Measurements from ENCODE around the gene GPN2. TPM values are rescaled to one million over a fixed set of nuclear protein-coding genes. Genes with fewer than 3 reads are reported as not detected.

GPN2 gene
- total and polyA plus RNA-seq, 7 experiments from 2014 or later, result 9.1 to 50.6 (median 31.8) TPM

DNA sequence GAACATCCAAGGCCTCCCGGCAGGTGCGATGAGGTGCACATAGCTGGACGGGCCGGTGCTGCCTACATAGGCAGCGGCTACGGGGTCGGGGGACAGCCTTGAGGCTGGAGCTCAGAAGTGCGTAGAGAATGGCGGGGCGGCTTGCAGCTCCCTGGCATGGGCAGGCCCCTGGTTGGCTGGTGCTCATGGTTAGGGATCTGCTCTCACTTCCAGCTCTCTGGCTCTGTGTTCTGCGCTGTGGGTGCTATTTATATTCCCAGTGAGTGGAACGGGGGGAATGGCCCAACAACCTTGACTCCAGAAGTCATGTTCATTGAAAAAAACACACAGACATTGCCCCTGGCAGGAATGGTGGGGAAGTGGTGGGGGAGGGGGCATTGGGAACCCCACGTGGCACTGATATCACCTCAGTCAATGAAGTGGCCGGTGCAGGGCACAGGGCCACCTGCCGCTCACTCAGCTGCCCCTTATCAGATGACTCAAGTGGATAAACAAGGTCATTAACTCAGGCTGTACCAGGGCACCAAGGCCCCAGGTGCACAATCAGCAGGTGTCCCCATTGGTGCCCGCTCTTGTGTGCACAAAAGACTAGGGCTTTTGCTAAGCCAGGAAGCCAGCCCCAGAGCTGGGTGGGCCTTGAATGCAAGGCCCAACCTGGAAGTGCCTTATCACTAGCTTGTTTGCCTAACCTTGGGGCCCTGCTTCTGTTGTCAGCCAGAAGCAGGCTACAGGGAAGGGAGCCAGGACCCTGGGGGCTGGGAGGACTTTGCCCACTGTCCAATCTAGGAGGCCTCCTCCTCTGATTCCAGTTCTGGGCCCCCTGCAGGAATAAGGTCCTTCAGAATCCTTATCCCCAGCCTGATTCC is 23.9 kb upstream of the GPN2 start, which contains the start of gene NR0B2:
Gene NR0B2 (minus strand): TSS at position 222 of the 866 bp plus-strand sequence. CDS start 35 bp downstream, at position 187.
- ATAC-seq (no peak), DNase-seq (no peak)
- no peaks in the 10 kb centered on the region for H3K9me3 Mint-ChIP-seq
- Histone ChIP-seq H3K36me3 (ENCODE audit: control insufficient read depth in 2 of 3, insufficient read depth in 3 of 3, low read length in 3 of 3) (no peaks in the 10 kb centered on the region), H3K4me3 (ENCODE audit: low read length) (no peak within 1 kb of the TSS), H3K27ac (ENCODE audit: low read depth, low read length) (no peak within 1 kb of the TSS), H3K4me1 (ENCODE audit: control insufficient read depth in 2 of 2, insufficient read depth in 2 of 2, low read length in 2 of 2) (no peaks in the 10 kb centered on the region), H3K9me3 (ENCODE audit: control insufficient read depth in 2 of 3, low read length in 3 of 3) (no peaks in the 10 kb centered on the region), H3K27me3 (ENCODE audit: control insufficient read depth in 2 of 2, insufficient read depth in 2 of 2, low read length in 2 of 2) (no peaks in the 10 kb centered on the region)
- POLR2A ChIA-PET, result interaction anchor here (1.0 to 1.3 kb wide), 2 partner anchors 13 kb away, joined by 3 read pairs; partner anchors contain the start of gene GPATCH3
- CTCF ChIA-PET, result no interaction called here
- H3K4me3 Mint-ChIP-seq, result no peak within 1 kb of the TSS
- intact Hi-C loops (cut with micrococcal nuclease), result no loop called here
- no peaks in the 10 kb centered on the region for H3K36me3 Mint-ChIP-seq
- no peaks in the 10 kb centered on the region for H3K4me1 Mint-ChIP-seq
- H3K27me3 Mint-ChIP-seq, result peaks cover 0 to 6% (median 0%) of the 10 kb centered on the region in 5 donors
- H3K27ac Mint-ChIP-seq, result no peak within 1 kb of the TSS

DNA sequence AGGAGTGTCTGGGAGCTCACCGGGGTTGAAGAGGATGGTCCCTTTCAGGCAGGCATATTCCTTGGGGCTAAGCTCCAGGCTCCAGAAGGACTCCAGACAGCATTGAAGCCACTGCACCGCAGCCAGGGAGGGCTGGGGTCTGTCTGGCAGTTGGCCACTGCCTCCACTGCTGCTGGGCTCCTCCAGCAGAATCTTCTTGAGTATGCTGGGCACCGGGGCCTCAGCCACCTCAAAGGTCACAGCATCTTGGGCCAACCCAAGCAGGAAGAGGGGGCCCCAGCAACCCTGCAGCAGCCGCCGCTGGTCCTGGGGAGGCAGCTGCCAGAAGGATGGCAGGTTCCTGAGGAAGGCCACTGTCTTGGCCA is 23.3 kb upstream of the GPN2 start:
- peaks cover 0 to 6% (median 0%) of the 10 kb centered on the region in 5 donors for H3K27me3 Mint-ChIP-seq
- ATAC-seq (no peak), DNase-seq (no peak)
- Histone ChIP-seq H3K27ac (ENCODE audit: low read depth, low read length) (no peak overlapping the region), H3K9me3 (ENCODE audit: control insufficient read depth in 2 of 3, low read length in 3 of 3) (no peaks in the 10 kb centered on the region), H3K4me1 (ENCODE audit: control insufficient read depth in 2 of 2, insufficient read depth in 2 of 2, low read length in 2 of 2) (no peaks in the 10 kb centered on the region), H3K36me3 (ENCODE audit: control insufficient read depth in 2 of 3, insufficient read depth in 3 of 3, low read length in 3 of 3) (no peaks in the 10 kb centered on the region), H3K4me3 (ENCODE audit: low read length) (no peak overlapping the region), H3K27me3 (ENCODE audit: control insufficient read depth in 2 of 2, insufficient read depth in 2 of 2, low read length in 2 of 2) (no peaks in the 10 kb centered on the region)
- H3K36me3 Mint-ChIP-seq, result peaks cover 0 to under 1% (median 0%) of the 10 kb centered on the region in 5 donors
- H3K4me1 Mint-ChIP-seq, result no peaks in the 10 kb centered on the region
- H3K4me3 Mint-ChIP-seq, result no peak overlapping the region
- no peak overlapping the region for H3K27ac Mint-ChIP-seq
- no peaks in the 10 kb centered on the region for H3K9me3 Mint-ChIP-seq
- ChIA-PET POLR2A (interaction anchor here (0.8 to 1.0 kb wide), 2 partner anchors 9 to 14 kb away, joined by 3 read pairs; no protein-coding TSS in a partner anchor), CTCF (no interaction called here)
- intact Hi-C loops (cut with micrococcal nuclease), result no loop called here

DNA sequence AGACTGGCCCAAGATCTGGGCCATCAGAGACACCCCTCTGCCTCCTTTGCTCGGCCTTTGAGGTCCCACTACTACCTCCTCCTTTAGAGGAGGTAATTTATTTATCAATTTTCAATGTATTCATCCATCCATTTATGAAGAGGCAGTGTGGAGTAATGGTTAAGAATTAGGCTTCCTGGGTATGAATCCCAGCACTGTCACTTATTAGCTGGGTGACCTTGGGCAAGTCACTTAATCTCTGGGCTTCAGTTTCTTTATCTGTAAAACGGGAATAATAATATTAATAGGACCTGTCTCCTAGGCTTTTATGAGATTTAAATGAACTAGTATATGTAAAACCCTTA is 22.0 kb upstream of the GPN2 start:
- no peaks in the 10 kb centered on the region for H3K4me1 ChIP-seq (ENCODE audit: control insufficient read depth in 2 of 2, insufficient read depth in 2 of 2, low read length in 2 of 2)
- peaks cover 0 to 3% (median 0%) of the 10 kb centered on the region in 7 donors for H3K4me1 Mint-ChIP-seq
- ChIA-PET CTCF (no interaction called here), POLR2A (no interaction called here)
- H3K36me3 Mint-ChIP-seq, result peaks cover 0 to 4% (median 0%) of the 10 kb centered on the region in 5 donors
- H3K27ac Mint-ChIP-seq, result no peak overlapping the region
- H3K27me3 Mint-ChIP-seq, result peaks cover 0 to 6% (median 0%) of the 10 kb centered on the region in 5 donors
- no peak overlapping the region for H3K4me3 ChIP-seq (ENCODE audit: low read length)
- H3K4me3 Mint-ChIP-seq, result no peak overlapping the region
- ATAC-seq (no peak), DNase-seq (no peak)
- no peaks in the 10 kb centered on the region for H3K36me3 ChIP-seq (ENCODE audit: control insufficient read depth in 2 of 3, insufficient read depth in 3 of 3, low read length in 3 of 3)
- H3K9me3 ChIP-seq (ENCODE audit: control insufficient read depth in 2 of 3, low read length in 3 of 3), result no peaks in the 10 kb centered on the region
- no peaks in the 10 kb centered on the region for H3K27me3 ChIP-seq (ENCODE audit: control insufficient read depth in 2 of 2, insufficient read depth in 2 of 2, low read length in 2 of 2)
- intact Hi-C loops (cut with micrococcal nuclease), result no loop called here
- H3K9me3 Mint-ChIP-seq, result no peaks in the 10 kb centered on the region
- no peak overlapping the region for H3K27ac ChIP-seq (ENCODE audit: low read depth, low read length)

DNA sequence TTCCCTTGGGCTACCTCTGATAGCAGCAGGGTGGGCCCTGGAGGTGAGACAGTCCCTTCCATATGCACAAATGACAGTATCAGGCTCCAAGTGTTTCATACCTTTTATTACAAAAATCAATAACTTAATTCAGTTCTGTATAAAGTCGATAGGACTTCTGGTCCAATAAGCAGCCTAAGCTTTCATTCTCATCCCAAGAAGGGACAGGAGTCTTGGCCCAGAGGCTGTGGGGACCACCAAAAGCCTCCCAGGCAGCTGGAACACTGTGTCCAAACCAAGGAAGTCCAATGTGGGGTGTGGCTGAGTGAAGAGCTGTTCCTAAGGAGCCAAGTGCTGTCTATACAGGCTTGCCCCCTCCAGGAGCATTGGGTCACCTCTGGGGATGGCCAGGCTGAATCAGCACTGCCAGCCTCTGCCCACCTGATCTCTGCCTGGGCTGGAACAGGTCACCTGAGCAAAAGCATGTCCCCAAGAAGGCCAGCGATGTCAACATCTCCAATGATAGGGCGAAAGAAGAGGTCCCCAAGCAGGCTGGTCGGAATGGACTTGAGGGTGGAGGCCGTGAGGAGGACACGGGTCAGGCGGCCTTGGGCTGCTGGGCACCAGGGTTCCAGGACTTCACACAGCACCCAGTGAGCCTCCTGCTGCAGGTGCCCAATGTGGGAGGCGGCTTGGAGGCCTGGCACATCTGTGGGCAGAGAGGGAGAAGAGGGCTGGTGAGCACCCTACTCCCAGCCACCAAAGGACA is 21.5 kb upstream of the GPN2 start:
- ChIA-PET CTCF (no interaction called here), POLR2A (no interaction called here)
- intact Hi-C loops (cut with micrococcal nuclease), result no loop called here
- no peak overlapping the region for H3K4me3 Mint-ChIP-seq
- Histone ChIP-seq H3K36me3 (ENCODE audit: control insufficient read depth in 2 of 3, insufficient read depth in 3 of 3, low read length in 3 of 3) (no peaks in the 10 kb centered on the region), H3K4me1 (ENCODE audit: control insufficient read depth in 2 of 2, insufficient read depth in 2 of 2, low read length in 2 of 2) (no peaks in the 10 kb centered on the region), H3K9me3 (ENCODE audit: control insufficient read depth in 2 of 3, low read length in 3 of 3) (no peaks in the 10 kb centered on the region), H3K4me3 (ENCODE audit: low read length) (no peak overlapping the region), H3K27me3 (ENCODE audit: control insufficient read depth in 2 of 2, insufficient read depth in 2 of 2, low read length in 2 of 2) (no peaks in the 10 kb centered on the region), H3K27ac (ENCODE audit: low read depth, low read length) (no peak overlapping the region)
- DNase-seq (no peak), ATAC-seq (no peak)
- H3K4me1 Mint-ChIP-seq, result peaks cover 0 to 3% (median 0%) of the 10 kb centered on the region in 7 donors
- H3K27me3 Mint-ChIP-seq, result peaks cover 0 to 6% (median 0%) of the 10 kb centered on the region in 5 donors
- H3K9me3 Mint-ChIP-seq, result no peaks in the 10 kb centered on the region
- H3K36me3 Mint-ChIP-seq, result peaks cover 0 to 4% (median 0%) of the 10 kb centered on the region in 5 donors
- no peak overlapping the region for H3K27ac Mint-ChIP-seq

DNA sequence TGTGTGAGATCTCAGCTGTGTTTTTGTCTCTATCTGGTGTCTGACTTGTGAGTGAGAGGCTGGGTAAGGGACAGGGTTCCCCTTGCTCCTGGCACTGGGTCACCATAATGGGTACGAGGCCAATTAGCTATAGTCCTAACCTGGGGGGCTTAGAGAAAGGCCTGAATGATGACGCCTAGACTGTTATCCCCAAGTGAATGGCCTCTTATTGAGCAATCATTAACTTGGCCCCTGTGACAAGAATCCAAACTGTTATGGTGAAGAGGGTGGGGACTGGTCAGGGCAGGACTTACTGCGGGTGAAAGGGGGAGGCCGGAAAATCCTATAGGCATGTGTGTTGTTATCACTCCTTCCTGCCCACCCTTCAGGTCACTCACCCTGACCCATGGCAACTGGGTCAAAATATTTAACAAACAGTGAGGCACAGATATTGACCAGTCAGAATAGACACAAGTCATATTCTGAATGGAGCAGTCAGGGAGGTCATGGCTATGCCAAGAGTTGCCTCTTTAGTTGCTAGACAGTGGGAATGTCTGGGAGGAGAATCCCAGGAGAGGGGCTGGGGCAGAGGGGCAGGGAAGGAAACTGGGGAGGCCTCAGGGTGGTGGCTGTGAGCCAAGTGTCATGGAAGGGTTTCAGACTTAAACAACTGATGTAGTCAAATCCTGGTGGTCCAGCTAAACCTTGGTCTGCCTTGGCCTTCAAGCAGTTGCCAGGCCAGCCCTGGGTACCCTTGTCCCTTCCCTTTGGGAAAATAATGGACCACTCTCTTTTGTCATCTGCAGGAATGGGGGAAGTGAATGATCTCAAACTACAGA is 20.5 kb upstream of the GPN2 start:
- POLR2A ChIA-PET, result interaction anchor here (1.4 kb wide), 1 partner anchor 10 kb away, joined by 5 read pairs; the partner anchor contains the start of gene GPATCH3

DNA sequence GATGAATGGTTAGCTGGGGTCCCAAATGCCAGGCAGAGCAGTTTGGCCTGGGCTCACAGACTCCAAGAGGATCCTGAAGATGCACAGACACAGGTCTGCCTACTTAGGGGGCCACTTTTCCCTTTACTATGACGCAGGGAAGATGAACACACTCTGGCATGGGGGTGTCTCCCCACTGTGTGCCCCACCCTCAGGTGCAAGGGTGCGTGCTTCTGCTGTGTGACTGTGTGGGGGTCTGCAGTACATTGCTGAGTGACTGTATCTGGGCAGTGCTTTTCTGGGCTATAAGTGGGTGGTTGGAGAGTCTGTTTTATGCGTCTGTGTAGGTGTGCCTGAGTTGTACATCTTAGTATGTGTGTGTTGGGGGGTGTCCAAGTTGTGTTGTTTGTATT is 19.9 kb upstream of the GPN2 start:
- H3K4me1 Mint-ChIP-seq, result peaks cover 0 to 3% (median 0%) of the 10 kb centered on the region in 7 donors
- no peaks in the 10 kb centered on the region for H3K27me3 ChIP-seq (ENCODE audit: control insufficient read depth in 2 of 2, insufficient read depth in 2 of 2, low read length in 2 of 2)
- ChIA-PET POLR2A (interaction anchor here (1.4 kb wide), 1 partner anchor 9 kb away, joined by 5 read pairs; the partner anchor contains the start of gene GPATCH3), CTCF (no interaction called here)
- ATAC-seq, result no peak
- H3K4me1 ChIP-seq (ENCODE audit: control insufficient read depth in 2 of 2, insufficient read depth in 2 of 2, low read length in 2 of 2), result no peaks in the 10 kb centered on the region
- no peak overlapping the region for H3K4me3 Mint-ChIP-seq
- no peaks in the 10 kb centered on the region for H3K9me3 ChIP-seq (ENCODE audit: control insufficient read depth in 2 of 3, low read length in 3 of 3)
- no peak overlapping the region for H3K4me3 ChIP-seq (ENCODE audit: low read length)
- H3K27ac ChIP-seq (ENCODE audit: low read depth, low read length), result no peak overlapping the region
- H3K36me3 ChIP-seq (ENCODE audit: control insufficient read depth in 2 of 3, insufficient read depth in 3 of 3, low read length in 3 of 3), result no peaks in the 10 kb centered on the region
- peaks cover 0 to 6% (median 0%) of the 10 kb centered on the region in 5 donors for H3K27me3 Mint-ChIP-seq
- peaks cover 0 to 1% (median 0%) of the 10 kb centered on the region in 11 donors for H3K9me3 Mint-ChIP-seq
- DNase-seq, result no peak
- peak overlapping the region in 1 of 9 donors; percentile 30 for H3K27ac Mint-ChIP-seq
- H3K36me3 Mint-ChIP-seq, result peaks cover 0 to 4% (median 0%) of the 10 kb centered on the region in 5 donors
- intact Hi-C loops (cut with micrococcal nuclease), result no loop called here

More for the DNA sequence above, 20.5 kb upstream of the GPN2 start:
- Mint-ChIP-seq H3K9me3 (peaks cover 0 to 1% (median 0%) of the 10 kb centered on the region in 11 donors), H3K4me1 (peaks cover 0 to 3% (median 0%) of the 10 kb centered on the region in 7 donors), H3K27me3 (peaks cover 0 to 6% (median 0%) of the 10 kb centered on the region in 5 donors), H3K27ac (peak overlapping the region in 1 of 9 donors; percentile 30), H3K36me3 (peaks cover 0 to 4% (median 0%) of the 10 kb centered on the region in 5 donors), H3K4me3 (no peak overlapping the region)
- no peaks in the 10 kb centered on the region for H3K4me1 ChIP-seq (ENCODE audit: control insufficient read depth in 2 of 2, insufficient read depth in 2 of 2, low read length in 2 of 2)
- H3K4me3 ChIP-seq (ENCODE audit: low read length), result no peak overlapping the region
- no peaks in the 10 kb centered on the region for H3K36me3 ChIP-seq (ENCODE audit: control insufficient read depth in 2 of 3, insufficient read depth in 3 of 3, low read length in 3 of 3)
- intact Hi-C loops (cut with micrococcal nuclease), result no loop called here
- CTCF ChIA-PET, result no interaction called here
- ATAC-seq (no peak), DNase-seq (no peak)
- H3K27me3 ChIP-seq (ENCODE audit: control insufficient read depth in 2 of 2, insufficient read depth in 2 of 2, low read length in 2 of 2), result no peaks in the 10 kb centered on the region
- H3K27ac ChIP-seq (ENCODE audit: low read depth, low read length), result no peak overlapping the region
- H3K9me3 ChIP-seq (ENCODE audit: control insufficient read depth in 2 of 3, low read length in 3 of 3), result no peaks in the 10 kb centered on the region

All from naive thymus-derived CD4-positive, alpha-beta T cell (primary cell).